GM10847 (cell line): ENCODE results near the gene ERGIC3.

Source experiments
- POLR2A ChIP-seq: IDR thresholded peaks from 2 replicates; pipeline ENCODE4 v1.6.1; 2011; ENCODE audit not compliant: insufficient read length; ENCODE audit errors: extremely low read depth

Gene ERGIC3

GRCh38 chr20:35511814-35512420 is 30.0 kb upstream of the ERGIC3 start:
- no peak for TF ChIP-seq POLR2A

GRCh38 chr20:35514371-35514932 is 27.4 kb upstream of the ERGIC3 start:
- TF ChIP-seq POLR2A = no peak

- no peak for TF ChIP-seq POLR2A
Observed at GRCh38 chr20:35515341-35515740, 26.5 kb upstream of the ERGIC3 start.

GRCh38 chr20:35515949-35516645 is 25.8 kb upstream of the ERGIC3 start:
- TF ChIP-seq POLR2A = no peak

- no peak for TF ChIP-seq POLR2A
Observed at GRCh38 chr20:35517125-35517524, 24.8 kb upstream of the ERGIC3 start.

- no peak for TF ChIP-seq POLR2A
Observed at GRCh38 chr20:35518955-35519354, 22.9 kb upstream of the ERGIC3 start.

- no peak for TF ChIP-seq POLR2A
Observed at GRCh38 chr20:35523298-35523888, 18.5 kb upstream of the ERGIC3 start.

- no peak for TF ChIP-seq POLR2A
Observed at GRCh38 chr20:35525639-35526038, 16.2 kb upstream of the ERGIC3 start.

- no peak for TF ChIP-seq POLR2A
Observed at GRCh38 chr20:35527122-35527769, 14.6 kb upstream of the ERGIC3 start.

GRCh38 chr20:35529552-35529951 is 12.3 kb upstream of the ERGIC3 start, which contains the start of gene C20orf173:
C20orf173 (minus strand) TSS chr20:35529652; CDS start chr20:35529373, 279 bp downstream.
- no peak for TF ChIP-seq POLR2A

- no peak for TF ChIP-seq POLR2A
Observed at GRCh38 chr20:35539756-35540212, 2.1 kb upstream of the ERGIC3 start.

- TF ChIP-seq POLR2A = no peak
Observed at GRCh38 chr20:35541118-35541782, 628 bp upstream of the ERGIC3 start.

GRCh38 chr20:35542990-35543389 is 1.1 kb downstream of the ERGIC3 start:
- TF ChIP-seq POLR2A = no peak

GRCh38 chr20:35544436-35544835 is 2.6 kb downstream of the ERGIC3 start:
- TF ChIP-seq POLR2A = no peak

GRCh38 chr20:35546127-35546526 is 4.2 kb downstream of the ERGIC3 start:
- TF ChIP-seq POLR2A = no peak
